Hematopoietic multipotent progenitor cell treated with erythropoietin and hydrocortisone succinate and interleukin-3 and kit ligand, for 4 days (in vitro differentiated cells): ENCODE measurements around the gene CD38.

Experiments used
- DNase-seq: peaks from one replicate; pipeline ENCODE4 v3.0.0-alpha.2; 2015

The CD38 gene

DNA sequence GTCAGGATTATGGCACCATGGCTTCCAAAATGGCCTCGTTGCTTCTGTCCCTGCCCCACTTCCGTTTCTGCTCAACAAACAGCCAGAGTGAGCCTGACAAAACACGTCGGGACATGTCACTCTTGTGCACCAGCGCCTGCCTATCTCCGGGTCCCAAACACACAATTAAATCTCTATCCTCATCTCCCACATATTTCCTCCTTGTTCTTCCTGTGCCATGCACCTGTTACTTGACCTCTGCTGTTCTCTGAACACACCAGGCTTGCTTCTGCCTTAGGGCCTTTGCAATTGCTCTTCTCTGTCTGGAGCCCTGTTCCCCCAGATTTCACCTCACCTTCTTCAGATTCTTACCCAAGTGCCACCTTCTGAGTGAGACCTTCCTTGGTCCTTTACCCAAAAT lies 12.7 kb upstream of the CD38 start:
- peak; percentile 70 for DNase-seq

DNA sequence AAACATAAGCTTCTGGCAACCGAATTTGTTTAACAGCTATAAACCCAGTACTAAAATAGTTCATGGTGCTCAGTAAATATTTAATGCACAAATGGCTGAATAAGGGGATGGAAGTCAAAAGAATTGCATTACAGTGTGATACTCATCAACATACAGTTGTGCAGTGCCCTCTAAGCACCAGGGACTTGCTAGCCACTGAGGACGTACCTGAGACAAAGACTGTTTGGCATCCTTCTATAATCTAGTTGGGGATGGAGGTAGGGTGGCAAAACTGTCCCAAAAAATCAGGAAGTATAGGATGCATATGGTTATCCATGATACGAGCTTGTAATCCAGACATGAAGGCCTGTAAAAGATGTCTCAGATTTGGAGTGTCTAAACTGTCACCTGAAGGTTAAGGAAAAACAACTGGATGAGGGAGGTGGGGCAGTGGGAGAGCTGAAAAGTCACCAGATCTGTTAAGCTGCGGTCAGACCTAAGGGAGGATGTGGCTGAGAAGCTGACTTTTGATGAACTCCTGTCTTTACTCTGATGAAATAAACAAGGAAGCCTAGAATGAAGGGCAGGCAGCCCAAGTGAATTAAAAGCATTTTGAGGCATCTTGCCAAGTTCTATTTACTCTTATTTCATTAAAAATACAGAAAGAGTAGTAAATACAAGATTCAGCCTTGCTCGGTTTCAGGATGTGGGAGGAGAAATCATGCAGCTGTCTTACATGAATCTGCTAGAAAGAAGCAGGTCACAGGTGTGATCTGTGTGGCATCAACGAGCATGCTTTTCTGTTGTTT lies 12.0 kb upstream of the CD38 start:
- peak; percentile 81 for DNase-seq

DNA sequence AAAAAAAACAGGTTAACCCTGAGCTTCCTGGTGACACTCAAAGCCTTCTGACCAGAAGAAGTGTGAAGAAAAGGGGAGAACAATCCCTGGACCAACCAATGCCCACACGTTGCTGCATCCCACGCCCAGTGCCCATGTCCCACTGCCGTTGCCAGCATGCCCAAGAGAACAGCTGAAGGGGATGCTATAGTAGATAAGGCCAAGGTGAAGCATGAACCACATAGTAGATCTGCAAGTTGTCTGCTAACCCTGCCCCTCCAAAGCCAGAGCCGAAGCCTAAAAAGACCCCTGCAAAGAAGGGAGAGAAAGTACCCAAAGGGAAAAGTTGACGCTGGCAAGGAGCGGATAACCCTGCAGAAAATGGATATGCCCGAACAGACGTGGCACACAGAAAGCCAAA lies 11.3 kb upstream of the CD38 start:
- DNase-seq, result no peak

DNA sequence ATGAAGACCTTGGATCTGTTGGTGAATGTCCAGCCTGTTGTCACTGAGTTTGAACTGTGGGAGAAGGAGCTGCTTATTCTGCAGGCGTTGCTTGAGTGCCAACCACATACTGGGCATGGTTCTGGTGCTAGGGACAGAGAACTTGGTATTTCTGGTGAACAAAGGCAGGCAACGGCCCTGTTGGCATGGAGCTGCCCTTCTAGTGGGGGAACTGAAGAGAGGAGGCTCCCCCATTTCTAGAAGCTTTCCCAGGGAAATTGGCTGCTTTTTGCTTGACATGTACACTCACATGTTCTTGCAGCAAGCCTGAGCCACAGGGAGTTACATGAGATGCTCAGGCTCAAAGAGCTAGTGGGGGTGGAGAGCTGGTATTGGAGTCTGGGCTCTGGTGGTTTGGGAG lies 8.9 kb upstream of the CD38 start:
- peak; percentile 12 for DNase-seq

DNA sequence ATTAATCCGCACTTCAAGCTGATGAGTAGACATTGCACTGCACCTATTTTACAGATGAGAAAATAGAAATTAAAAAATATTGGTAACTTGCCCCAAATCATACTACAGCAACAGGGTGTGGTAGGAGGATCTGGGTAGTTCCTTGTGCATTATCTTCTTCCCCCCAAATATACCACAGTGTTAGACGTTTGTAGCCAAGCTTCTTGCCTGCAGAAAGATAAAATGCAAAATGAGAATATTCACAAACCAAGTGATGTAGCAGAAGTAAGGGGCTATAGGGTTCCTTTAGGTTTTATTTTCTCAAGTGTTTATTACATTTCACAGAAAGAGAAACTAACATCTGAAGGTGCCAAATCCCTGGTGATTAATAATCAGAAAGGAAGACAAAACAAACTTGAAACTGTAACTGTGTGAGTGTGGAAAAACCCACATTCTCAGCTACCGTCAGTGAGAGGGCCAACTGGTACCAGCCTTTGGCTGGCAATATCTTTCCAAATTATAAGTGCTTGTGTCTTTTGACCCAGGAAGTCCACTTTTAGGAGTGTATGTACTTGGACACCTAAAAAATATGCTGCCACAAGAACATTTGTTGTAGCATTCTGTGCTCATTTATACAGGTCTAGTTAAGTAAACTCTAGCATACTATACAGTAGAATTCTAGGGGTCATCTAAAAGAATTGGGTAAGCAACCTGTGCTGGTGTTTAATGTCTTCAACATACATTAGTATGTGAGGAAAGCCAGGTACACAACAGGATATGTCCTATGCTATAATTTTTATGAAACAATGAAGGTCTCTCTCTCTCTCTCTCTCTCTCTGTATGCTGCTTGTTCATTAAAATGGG lies 6.7 kb upstream of the CD38 start:
- DNase-seq, result peak; percentile 87

DNA sequence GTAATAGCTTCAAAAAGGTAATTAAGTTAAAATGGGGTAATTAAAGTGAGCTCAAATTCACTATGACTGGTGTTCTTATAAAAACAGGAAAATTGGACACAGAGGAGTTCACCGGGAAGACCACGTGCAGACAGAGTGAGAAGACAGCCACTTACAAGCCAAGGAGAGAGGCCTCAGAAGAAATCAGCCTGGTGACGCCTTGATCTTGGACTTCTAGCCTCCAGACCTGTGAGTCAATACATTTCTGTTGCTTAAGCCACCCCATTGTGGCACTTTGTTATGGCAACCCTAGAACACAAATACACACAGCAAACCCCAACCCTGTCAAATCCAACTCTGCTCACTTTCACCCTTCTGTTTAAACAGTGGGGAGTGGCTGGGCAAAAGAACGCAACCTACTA lies 4.1 kb upstream of the CD38 start:
- peak; percentile 36 for DNase-seq

DNA sequence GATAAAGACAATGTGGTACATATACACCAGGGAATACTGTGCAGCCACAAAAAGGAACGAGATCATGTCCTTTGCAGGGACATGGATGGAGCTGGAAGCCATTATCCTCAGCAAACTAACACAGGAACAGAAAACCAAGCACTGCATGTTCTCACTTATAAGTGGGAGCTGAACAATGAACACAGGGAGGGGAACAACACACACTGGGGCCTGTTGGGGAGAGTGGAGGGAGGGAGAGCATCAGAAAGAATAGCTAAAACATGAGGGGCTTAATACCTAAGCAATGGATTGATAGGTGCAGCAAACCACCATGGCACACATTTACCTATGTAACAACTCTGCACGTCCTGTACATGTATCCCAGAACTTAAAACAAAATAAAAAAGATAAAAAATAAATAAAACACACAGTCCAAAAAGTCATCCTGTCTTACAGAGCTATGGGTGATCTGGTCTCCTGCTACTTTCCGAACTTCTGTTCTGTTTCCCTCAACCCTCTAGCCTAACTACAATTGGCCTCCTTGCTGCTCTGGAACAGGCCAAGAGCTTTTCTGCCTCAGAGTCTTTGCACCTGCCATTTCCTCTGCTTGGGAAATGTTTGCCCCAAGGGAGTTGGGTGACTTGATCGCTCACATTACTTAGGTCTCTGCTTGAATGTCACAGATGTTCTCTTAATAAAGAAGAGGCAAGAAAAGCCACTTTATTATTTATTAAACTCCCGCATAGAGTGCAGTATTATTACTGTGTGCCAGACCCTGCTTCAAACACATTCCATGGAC lies 1.1 kb upstream of the CD38 start:
- DNase-seq, result no peak

DNA sequence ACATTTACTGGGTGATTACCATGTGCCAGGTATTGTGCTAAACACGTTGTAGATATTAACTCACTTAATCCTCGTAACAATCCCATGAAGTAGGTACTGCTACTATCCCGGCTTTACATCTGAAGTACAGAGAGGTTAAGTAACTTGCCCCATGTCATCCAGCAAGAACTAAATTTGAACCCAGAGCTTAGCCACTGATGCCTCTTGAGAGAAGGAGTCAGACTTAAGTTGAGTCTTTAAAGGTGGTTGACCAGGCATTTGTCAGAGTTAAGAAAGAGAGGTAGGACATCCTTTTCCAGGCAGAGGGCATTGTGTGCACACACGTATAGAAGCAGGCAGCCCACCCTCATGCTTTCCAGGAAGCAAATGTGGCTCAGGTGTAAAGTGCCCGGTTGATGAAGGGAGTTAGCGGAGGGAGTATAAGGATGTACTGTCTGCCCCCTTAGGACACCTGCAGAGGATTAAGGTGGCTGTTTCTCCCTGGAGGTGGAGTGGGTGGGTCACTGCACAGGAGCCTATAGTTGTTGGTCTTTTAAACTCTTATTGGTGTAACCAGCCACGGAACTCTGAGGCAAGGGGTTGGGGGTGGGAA lies 335 bp upstream of the CD38 start:
- DNase-seq, result no peak

DNA sequence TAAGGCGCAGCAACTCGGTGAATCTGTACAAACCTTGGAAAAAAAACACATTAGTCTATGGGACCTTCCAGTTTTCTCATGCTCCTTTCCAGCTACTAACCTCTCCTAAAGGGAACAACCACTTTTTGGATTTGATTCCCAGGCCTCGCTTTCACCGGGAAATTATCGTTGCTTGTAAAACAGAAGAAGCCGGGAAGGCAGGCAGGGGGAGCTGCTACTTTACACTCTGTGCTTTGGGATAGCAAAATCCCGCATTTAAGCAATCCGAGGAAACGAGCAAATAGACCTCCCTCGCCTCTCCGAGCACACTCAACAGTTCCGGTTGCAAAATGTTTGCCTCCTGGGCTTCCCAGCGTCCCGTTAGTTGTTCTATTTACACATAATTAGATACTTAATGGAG lies 1.2 kb downstream of the CD38 start:
- DNase-seq, result peak; percentile 60

DNA sequence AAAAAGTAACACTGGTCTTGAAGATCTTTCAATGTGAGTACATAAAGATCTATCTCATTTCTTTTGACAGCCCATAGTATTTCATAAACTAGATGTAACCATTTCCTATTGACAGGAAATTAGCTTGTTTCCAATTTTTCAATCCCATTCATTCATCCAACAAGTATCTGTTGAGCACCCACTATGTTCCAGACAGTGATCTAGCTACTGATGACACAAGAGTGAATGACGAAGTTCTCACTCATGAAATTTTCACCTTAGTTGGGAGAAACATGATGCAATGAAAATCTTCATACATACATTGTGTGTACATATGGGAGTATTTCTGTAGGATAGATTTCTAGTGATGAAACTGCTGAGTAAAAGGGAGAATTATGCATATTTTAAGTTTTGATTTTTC lies 1.7 kb downstream of the CD38 start:
- no peak for DNase-seq

DNA sequence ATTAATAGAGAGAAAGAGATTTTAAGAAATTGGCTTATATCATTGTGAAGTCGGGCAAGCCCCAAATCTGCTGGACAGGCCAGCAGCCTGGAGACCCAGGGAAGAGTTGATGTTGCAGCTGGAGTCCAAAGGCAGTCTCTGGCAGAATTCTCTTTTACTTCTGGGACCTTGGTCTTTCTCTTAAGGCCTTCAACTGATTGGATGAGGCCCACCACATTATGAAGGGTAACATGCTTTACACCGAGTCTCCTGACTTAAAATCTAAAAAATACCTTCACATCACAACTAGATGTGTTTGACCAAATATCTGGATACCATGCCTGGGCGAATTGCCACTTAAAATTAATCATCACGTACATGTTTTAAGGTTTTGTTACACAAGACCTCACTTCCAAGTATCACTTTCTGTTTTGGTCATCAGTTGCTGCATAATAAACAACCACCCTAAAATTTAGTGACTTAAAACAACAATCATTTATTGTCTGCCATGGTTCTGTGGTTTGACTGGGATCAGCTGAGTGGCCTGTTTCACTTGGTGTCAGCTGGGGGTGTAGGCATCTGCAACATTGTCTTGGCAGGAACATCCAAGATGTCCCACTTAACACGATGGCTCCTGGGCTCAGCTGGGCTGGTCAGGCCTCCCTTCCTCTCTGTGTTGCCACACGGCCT lies 3.4 kb downstream of the CD38 start:
- DNase-seq, result no peak

DNA sequence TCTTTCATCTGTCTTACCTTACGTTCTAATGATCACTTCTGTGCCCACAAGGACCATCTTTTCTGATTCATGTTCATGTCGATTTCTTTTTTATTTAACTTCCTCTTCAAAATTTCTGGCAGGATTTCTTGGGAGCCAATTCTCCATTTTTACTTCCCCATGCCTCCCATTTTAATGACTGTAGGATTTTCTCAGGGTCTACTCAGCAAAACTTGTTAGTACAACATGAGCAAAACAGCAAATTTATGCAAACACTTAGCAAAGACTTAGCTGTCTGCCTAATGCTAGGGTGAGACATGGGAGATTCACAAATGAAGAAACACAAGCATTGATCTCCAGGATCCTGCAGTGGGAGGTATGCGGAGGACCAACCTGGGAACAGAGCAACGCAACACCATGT lies 5.5 kb downstream of the CD38 start:
- no peak for DNase-seq

DNA sequence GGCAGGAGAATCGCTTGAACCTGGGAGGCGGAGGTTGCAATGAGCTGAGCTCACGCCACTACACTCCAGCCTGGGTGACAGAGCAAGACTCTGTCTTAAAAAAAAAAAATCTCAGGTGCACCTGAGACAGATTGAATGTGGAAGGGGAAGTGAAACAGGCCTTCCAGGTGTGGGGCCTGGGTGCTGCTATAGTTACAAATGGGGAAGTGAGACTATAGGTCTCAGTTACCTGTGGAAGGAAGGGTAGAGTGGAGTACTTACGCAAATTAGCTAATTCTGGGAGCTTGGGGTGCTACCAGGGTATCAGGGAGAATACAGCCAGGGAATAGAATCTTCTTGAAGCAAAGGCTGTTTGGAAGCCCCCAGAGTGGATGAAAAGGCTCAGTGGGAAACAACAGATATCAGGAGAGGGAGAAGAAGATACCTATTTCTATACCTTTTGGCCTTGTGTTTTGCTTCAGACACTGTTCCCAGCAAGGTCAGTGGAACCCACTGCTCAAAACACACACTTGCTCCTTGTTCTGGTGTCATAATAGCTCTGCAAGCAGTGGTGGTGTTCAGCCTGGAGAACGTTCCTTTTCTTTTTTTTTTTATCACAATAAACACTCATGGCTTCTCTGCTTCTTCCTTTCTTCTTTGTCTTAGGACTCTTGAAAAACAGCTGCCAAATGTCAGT lies 7.0 kb downstream of the CD38 start:
- DNase-seq, result no peak

DNA sequence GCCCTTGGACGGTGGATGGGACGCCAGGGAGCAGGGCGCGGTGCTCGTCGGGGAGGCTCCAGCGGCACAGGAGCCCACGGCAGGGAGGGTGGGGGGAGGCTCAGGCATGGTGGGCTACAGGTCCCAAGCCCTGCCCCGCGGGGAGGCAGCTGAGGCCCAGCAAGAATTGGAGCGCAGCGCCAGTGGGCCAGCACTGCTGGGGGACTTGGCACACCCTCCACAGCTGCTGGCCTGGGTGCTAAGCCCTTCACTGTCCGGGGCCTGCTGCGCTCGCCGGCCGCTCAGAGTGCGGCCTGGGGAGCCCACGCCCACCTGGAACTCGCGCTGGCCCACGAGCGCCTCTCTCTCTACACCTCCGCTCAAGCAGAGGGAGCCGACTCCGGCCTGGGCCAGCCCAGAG lies 8.6 kb downstream of the CD38 start:
- DNase-seq, result no peak

DNA sequence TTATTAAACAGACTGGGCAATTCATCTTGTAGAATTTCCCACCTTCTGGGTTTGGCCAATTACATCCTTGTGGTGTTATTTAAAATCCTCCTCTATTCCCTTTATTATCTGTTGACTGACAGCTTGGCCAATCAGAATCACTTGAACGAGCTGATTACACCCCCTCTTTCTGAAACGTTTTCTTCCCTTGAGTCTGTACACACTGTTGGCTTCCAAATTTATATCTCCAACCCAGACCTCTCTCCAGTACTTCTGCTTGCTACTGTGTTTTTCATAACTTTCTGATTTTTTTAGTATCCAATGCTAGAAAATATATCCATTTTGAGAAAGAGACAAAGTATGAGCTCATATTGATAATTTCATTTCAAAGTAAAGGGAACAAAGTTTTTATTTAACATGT lies 14.8 kb downstream of the CD38 start:
- DNase-seq, result peak; percentile 28

DNA sequence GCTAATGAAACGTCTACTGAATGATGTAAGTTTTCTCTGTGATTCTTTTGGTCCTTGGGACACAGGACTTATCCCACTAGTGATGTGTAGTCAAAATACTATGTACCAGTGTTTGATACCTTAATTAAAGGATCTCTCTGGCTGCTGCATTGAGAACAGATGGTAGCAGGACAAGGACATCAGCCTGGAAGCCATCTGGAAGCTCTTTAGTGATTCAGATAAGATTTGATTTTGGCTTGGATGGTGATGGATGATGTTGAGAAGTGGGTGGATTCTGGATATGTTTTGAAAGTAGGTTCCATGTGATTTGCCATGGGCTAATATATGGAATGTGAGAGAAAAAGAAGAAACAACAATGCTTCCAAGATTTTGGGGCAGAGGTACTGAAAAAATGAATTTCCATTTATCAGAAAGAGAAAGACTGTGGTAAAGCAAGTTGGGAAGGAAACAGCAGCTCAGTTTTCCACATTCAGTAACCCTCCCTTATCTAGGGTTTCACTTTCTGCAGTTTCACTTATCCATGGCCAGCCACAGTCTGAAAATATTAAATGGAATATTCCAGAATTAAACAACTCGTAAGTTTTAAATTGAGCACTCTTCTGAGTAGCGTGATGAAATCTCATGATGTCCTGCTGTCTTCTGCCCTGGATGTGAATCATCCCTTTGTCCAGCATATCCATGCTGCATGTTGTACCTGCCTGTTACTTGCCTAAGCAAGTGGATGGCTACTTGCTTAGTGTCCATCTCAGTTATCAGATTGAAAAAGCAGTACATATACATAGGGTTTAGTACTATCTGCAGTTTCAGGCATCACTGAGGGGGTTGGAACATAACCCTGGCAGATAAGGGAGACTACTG lies 15.6 kb downstream of the CD38 start:
- no peak for DNase-seq

DNA sequence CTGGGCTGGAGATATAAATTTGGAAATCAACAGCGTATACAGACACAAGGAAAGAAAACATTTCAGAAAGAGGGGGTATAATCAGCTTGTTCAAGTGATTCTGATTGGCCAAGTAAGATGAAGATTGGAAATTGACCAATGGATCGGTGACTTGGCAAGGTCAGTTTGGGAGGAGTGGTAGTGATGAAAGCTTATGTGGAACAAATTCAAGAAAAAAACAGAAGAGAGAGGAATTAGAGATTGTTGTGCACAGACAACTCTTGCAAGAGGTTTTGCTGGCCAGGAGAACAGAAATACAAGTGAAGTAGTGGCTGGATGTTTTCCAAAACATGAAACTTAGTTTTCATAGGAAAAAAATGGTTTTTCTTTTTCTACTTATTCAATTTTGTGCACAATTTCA lies 16.3 kb downstream of the CD38 start:
- no peak for DNase-seq

DNA sequence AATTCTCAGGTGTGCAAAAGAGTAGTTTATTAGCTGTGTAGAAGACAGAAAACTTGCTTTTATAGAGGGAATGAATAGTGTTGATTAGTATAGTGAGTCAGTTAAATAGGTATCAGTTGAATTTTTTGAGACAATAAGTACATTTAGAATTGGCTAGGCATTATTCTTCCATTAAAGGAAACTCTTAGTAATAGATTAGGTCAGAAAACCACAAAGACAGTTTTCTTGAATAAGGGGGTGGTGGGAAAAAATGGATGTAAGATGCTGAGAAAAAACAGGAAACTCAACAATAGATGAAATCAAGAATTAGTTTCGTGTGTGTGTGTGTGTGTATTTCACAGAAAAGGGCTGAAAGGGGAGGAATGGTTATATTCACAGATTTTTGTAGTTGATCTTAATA lies 16.8 kb downstream of the CD38 start:
- peak; percentile 71 for DNase-seq

DNA sequence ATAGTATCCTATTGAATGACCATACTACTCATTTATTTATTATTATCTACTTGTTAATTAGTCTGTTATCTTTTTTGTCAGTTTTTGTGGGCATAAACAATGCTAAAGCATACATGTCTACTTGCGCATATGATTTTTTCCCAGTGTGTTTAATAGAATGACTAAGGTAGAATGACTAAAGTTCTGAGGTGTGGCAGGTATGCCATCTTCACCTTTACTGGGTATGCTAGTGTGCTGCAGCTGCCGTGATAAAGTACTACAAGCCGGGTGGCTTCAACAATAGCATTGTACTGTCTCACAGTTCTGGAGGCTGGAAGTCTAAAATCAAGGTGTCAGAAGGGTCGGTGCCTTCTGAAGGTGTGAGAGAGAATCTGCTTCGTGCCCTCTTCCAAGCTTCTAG lies 19.2 kb downstream of the CD38 start:
- DNase-seq, result no peak

DNA sequence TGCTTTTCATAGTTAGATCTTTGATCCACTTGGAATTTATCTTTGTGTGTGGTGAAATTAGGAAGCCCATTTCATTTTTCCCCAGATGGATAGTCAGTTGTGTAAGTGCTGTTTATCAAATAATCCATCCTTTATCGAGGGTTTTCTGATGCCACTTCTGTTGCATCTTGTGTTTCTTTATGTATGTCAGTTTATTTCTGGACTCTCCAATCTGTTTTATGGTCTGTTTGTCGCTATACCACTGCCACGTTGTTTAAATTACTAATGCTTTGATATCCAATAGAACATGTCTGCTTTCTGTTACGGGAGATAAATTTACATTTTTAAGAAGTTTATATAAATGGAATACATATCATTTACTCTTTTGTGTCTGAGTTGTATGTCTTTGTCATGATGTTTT lies 21.0 kb downstream of the CD38 start:
- no peak for DNase-seq

DNA sequence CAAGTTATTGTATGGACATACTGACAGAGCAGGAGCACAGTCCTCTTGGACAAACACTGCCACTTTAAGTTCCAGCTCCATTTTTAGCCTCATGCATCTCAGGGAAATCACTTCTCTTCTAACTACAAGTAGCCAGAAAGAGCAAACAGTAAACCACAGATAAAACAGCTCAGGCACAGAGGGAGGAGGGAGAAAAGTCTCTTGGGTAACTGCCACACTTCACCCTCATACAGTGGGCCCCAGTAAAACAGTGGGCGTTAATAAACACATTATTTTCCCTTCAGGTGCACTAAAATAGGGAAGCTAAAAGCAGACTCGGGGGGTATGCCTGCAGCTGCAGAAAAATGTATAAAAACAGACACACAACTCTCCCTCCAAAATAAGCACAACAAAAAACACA lies 21.6 kb downstream of the CD38 start:
- peak; percentile 59 for DNase-seq
